GM06990 (cell line): Measurements from ENCODE around the gene GRHL1.

Experiments used
- DNase-seq: peaks from one replicate; pipeline ENCODE4 v3.0.0-alpha.2; 2011; ENCODE audit not compliant: insufficient read length; ENCODE audit errors: extremely low read depth
- H3K27me3 ChIP-seq: replicated peaks from 2 replicates; pipeline ENCODE4 v1.6.0; 2011; ENCODE audit warnings: low read length; ENCODE audit not compliant: control insufficient read depth, insufficient read depth
- H3K36me3 ChIP-seq: 2 replicates; pipeline ENCODE4 v1.5.1; 2011; ENCODE audit warnings: low read length; ENCODE audit not compliant: control insufficient read depth, insufficient read depth
- H3K4me3 ChIP-seq: replicated peaks from 2 replicates; pipeline ENCODE4 v1.5.1; 2011; ENCODE audit warnings: low read depth, mild to moderate bottlenecking, control low read depth, low read length
- CTCF ChIP-seq: IDR thresholded peaks from 2 replicates; pipeline ENCODE4 v1.5.1; 2011; ENCODE audit warnings: low read length, control low read depth, mild to moderate bottlenecking, inconsistent platforms; ENCODE audit not compliant: insufficient read depth, poor library complexity, severe bottlenecking

The GRHL1 gene

DNA sequence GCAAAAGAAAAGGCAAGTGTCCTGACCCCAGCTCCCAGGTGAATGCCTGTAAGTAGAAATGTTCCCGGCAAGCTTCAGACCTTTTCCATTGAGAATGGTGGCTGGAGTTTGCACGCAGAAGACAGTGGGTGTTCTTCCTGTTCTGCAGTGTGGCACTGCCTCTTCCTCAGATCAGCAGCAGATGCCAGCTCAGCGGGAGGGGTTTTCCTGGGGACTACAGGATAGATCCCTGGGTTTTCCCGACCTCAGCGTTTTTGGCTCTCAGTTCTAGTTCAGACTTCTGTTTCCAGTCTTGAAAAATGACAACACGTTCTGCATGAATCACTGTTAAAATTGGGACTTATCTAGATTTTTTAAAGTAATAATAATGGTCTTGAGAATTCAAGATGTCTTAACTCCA lies 39.2 kb downstream of the GRHL1 start:
- no peak for TF ChIP-seq CTCF
- Histone ChIP-seq H3K27me3 (no peaks in the 10 kb centered on the region), H3K4me3 (no peak overlapping the region), H3K36me3 (no peaks in the 10 kb centered on the region)
- no peak for DNase-seq

DNA sequence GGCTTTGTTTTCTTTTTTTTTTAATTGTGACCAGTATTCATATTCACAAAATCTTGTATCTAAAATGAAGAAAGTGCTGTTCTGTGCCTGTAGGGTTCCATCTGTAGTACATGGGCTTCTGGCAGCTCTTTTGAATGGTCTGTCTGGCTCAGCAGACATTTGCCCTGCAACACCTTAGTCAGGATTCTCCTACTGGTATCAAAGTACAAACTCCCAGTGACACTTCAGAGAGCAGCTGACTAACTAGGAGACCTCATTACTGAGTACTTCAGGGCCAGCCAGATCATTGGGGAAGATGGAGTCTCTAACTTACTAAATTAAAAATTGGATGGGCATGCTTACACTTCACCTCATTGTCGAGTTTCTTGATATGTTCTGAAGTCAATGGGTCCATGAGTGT lies 39.7 kb downstream of the GRHL1 start:
- DNase-seq = no peak
- no peaks in the 10 kb centered on the region for H3K27me3 ChIP-seq
- no peaks in the 10 kb centered on the region for H3K36me3 ChIP-seq
- no peak for TF ChIP-seq CTCF
- no peak overlapping the region for H3K4me3 ChIP-seq

- H3K27me3 ChIP-seq = no peaks in the 10 kb centered on the region
- TF ChIP-seq CTCF = no peak
- no peak overlapping the region for H3K4me3 ChIP-seq
- DNase-seq = no peak
- H3K36me3 ChIP-seq = no peaks in the 10 kb centered on the region
These were observed 40.4 kb downstream of the GRHL1 start for GRCh38 chr2:9991829-9992273.

DNA sequence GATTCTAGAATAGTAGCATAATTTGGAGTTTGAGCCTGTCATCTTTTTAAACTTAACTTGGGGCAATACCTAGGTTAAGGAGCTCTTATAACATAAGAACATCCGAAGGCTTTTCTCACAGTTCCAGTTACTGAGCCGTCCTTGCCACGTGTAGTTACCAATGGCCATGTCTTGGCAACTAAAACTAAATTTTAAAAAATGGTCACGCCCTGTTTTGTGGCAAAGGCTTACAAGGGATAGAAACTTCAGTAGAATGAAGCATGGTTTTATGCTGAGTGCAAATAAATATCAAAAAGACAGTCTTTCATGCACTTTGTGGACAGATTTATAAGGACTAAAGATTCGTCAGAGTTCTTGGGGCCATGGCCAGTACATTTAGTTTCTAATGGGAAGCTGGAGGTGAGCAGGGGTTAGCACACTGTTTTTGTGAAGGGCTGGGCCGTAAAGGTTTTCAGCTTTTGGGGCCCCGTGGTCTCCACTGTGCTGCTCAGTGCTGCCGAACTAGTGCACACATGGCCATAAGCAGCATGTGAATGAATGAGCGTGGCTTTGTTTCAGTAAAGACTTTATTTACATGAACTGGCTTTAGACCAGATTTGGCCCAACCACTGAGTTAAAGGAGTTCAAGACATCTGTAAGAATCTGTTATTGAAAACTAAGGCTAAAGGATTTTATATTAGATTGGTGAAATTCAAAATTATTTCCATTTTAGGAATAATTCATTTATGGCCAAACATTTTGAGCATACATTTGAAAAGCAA lies 41.1 kb downstream of the GRHL1 start:
- no peaks in the 10 kb centered on the region for H3K27me3 ChIP-seq
- no peak for TF ChIP-seq CTCF
- H3K36me3 ChIP-seq = no peaks in the 10 kb centered on the region
- no peak overlapping the region for H3K4me3 ChIP-seq
- DNase-seq = no peak

- no peak for TF ChIP-seq CTCF
- H3K4me3 ChIP-seq = no peak overlapping the region
- H3K36me3 ChIP-seq = no peaks in the 10 kb centered on the region
- DNase-seq = no peak
- H3K27me3 ChIP-seq = no peaks in the 10 kb centered on the region
These were observed 42.1 kb downstream of the GRHL1 start for GRCh38 chr2:9993488-9994165.
